PC-9 (cell line): ENCODE measurements around the gene HIGD1A.

Experiments used
- EZH2 ChIP-seq: fragments of 200-600 bp; sonication (generic); IDR thresholded peaks from 2 replicates; pipeline ENCODE4 v1.8.0; 2017; ENCODE audit warnings: antibody characterized with exemption, low read depth
- TF ChIP-seq, protein P1 (sequence below): fragments of 200-600 bp; sonication (generic); conservative IDR thresholded peaks from 2 replicates; pipeline ENCODE4 v1.6.1; 2017; ENCODE audit warnings: mixed run types, antibody characterized with exemption, mild to moderate bottlenecking, moderate library complexity

DNA sequence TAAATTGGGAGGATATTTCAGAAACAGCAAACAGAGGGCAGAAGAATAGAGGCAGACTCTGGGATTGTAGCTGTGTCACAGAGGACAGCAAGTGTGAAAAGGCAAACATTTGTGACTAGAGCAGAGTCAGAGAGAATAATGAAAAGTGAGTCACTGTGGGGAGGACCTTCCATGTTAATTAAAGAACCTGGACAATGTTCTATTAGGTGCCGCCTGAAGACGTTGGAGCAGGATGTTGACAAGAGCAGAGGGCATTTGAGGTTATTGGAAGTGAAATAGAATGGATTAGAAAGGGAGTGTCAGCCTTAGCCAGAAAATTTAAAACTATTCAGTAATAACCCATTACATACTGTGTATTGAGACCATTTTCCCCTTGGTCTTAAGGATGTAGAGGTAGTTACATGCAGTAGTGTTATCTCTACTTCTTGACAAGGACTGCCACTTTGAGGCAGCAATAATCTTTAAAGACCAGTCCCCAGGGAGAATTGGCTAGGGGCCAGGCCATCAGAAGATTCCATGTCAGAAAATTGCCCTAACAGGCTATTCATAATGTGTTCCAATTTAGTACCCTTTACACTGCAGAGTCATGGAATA is 10.7 kb upstream of the HIGD1A start:
- TF ChIP-seq, protein P1, sequence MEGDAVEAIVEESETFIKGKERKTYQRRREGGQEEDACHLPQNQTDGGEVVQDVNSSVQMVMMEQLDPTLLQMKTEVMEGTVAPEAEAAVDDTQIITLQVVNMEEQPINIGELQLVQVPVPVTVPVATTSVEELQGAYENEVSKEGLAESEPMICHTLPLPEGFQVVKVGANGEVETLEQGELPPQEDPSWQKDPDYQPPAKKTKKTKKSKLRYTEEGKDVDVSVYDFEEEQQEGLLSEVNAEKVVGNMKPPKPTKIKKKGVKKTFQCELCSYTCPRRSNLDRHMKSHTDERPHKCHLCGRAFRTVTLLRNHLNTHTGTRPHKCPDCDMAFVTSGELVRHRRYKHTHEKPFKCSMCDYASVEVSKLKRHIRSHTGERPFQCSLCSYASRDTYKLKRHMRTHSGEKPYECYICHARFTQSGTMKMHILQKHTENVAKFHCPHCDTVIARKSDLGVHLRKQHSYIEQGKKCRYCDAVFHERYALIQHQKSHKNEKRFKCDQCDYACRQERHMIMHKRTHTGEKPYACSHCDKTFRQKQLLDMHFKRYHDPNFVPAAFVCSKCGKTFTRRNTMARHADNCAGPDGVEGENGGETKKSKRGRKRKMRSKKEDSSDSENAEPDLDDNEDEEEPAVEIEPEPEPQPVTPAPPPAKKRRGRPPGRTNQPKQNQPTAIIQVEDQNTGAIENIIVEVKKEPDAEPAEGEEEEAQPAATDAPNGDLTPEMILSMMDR, result no peak
- TF ChIP-seq EZH2, result no peak
